Naive thymus-derived CD8-positive, alpha-beta T cell (primary cell): Measurements from ENCODE around the gene WWC2. TPM values are rescaled to one million over a fixed set of nuclear protein-coding genes. Genes with fewer than 3 reads are reported as not detected.
"Not testable (repeated sequence)": the region's sequence is repeated elsewhere in the genome, so short reads cannot be mapped to it uniquely, and the experiment has no call there.

ENCODE experiments used
- ATAC-seq, 2 donors: fragments of 150-1000 bp; cut with Tn5 transposase in 1 of 2; sonication (Bioruptor Pico), chemical (Tn5 transposase) in 1 of 2; 1 replicate in 1 of 2; 2 replicates in 1 of 2; pipeline ENCODE4 v1.10.0; 2021; ENCODE audit warnings: mild to moderate bottlenecking in 2 of 2, moderate library complexity in 2 of 2
- POLR2A ChIA-PET: fragments of 350-600 bp; sonication (Branson Sonifier 250); formaldehyde crosslinking; loops from one replicate; lab custom pipeline; 2021; ENCODE audit warnings: antibody characterized with exemption; lab: Charles Lee
- DNase-seq, 10 donors: peaks; one replicate each; pipeline versions ENCODE4 v3.0.0 to v3.0.0-alpha.2; 2020 to 2022
- H3K27ac Mint-ChIP-seq, 10 donors: one replicate each; pipeline ENCODE4 v1.8.0; 2020 to 2022; ENCODE audit warnings: mild to moderate bottlenecking in 10 of 10, mixed read lengths in 10 of 10, moderate library complexity in 4 of 10, inconsistent platforms in 1 of 10
- H3K27me3 Mint-ChIP-seq, 5 donors: one replicate each; pipeline ENCODE4 v1.8.0; 2021 to 2022; ENCODE audit warnings: mixed read lengths in 5 of 5
- H3K36me3 Mint-ChIP-seq, 3 donors: one replicate each; pipeline ENCODE4 v1.8.0; 2020 to 2022; ENCODE audit warnings: mixed read lengths in 3 of 3, mild to moderate bottlenecking in 2 of 3, inconsistent platforms in 1 of 3
- H3K4me1 Mint-ChIP-seq, 4 donors: one replicate each; pipeline ENCODE4 v1.8.0; 2021 to 2022; ENCODE audit warnings: mixed read lengths in 4 of 4
- H3K4me3 Mint-ChIP-seq, 10 donors: one replicate each; pipeline ENCODE4 v1.8.0; 2020 to 2022; ENCODE audit warnings: mild to moderate bottlenecking in 10 of 10, mixed read lengths in 10 of 10, moderate library complexity in 6 of 10, inconsistent platforms in 1 of 10
- H3K9me3 Mint-ChIP-seq, 9 donors: one replicate each; pipeline ENCODE4 v1.8.0; 2020 to 2022; ENCODE audit warnings: mixed read lengths in 9 of 9, mild to moderate bottlenecking in 3 of 9, inconsistent platforms in 1 of 9, moderate library complexity in 1 of 9
- polyA plus RNA-seq, 3 donors: library from polyadenylated mRNA; unstranded; fragments of 300-500 nt; fragmentation: Illumina TruSeq; gene quantifications; one replicate each; pipeline ENCODE4 v1.2.3, GENCODE V29; 2021
- total RNA-seq, 8 experiments: library from RNA in 2 of 8; stranded (reverse) in 2 of 8; gene quantifications; one replicate each; pipeline ENCODE4 v1.2.3 and lab custom pipeline; 2021 to 2026

WWC2 gene
- total and polyA plus RNA-seq, 5 experiments from 2014 or later = 0.59 to 8.0 (median 1.0) TPM

GRCh38 chr4:183106839-183107238 lies 7.8 kb downstream of the WWC2 start:
- Mint-ChIP-seq H3K9me3 (no peaks in the 10 kb centered on the region), H3K4me1 (peaks cover 0 to 3% (median 0%) of the 10 kb centered on the region in 4 donors), H3K4me3 (no peak overlapping the region), H3K27me3 (peaks cover 9 to 18% (median 15%) of the 10 kb centered on the region in 5 donors), H3K36me3 (no peaks in the 10 kb centered on the region), H3K27ac (no peak overlapping the region)
- POLR2A ChIA-PET = no interaction called here
- ATAC-seq (no peak), DNase-seq (no peak)

DNA sequence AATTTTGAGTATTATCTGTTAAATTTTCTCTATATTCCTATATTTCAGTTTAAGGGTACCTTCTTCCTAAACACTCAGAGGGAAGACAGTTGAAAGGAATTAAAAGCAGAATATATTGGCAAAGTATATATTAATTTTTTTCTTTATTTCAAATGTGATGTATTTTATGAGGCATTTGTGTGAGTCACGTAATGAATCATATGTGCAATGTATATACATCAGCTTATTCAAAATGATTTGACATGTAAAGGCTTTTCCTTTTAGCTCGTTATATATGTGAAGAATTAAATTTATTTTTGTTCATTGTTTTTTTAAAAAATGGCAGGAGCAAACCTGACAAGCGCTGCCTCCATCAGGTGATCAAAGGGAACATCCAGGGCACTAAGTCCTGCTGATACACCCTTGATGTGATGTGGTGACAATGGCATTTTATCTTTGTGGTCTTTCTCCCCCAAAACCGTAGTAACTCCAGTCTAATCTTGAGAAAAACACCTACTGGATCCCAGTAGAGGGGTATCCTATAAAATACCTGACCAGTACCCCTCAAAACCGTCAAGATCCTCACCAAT lies 8.9 kb downstream of the WWC2 start:
- Mint-ChIP-seq H3K4me1 (peaks cover 0 to 3% (median 0%) of the 10 kb centered on the region in 4 donors), H3K27me3 (peaks cover 3 to 15% (median 9%) of the 10 kb centered on the region in 5 donors), H3K36me3 (no peaks in the 10 kb centered on the region), H3K9me3 (no peaks in the 10 kb centered on the region), H3K27ac (no peak overlapping the region), H3K4me3 (no peak overlapping the region)
- DNase-seq (no peak), ATAC-seq (no peak)
- POLR2A ChIA-PET = no interaction called here

DNA sequence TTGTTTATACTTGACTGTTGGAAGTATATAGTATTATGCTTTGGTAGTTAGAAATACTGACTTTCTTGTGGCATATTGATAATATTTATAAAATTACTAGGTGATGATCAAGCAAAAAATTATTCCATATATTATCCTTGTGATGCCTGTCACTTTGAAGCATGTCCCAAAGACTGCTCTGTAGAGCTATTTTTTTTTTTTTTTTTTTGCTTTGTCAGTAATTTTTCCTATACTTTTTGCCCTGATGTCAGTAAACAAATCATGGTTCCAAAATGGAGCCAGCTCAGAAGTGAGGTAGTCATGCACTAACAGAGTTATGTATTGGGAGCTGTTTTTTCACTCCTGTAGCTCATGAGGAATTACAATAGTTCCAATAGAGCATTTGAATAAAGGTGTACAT lies 11.2 kb downstream of the WWC2 start:
- H3K27ac Mint-ChIP-seq = no peak overlapping the region
- POLR2A ChIA-PET = no interaction called here
- ATAC-seq (no peak), DNase-seq (no peak)
- peaks cover 0 to 5% (median 0%) of the 10 kb centered on the region in 4 donors for H3K4me1 Mint-ChIP-seq
- H3K9me3 Mint-ChIP-seq = no peaks in the 10 kb centered on the region
- peaks cover 2 to 15% (median 9%) of the 10 kb centered on the region in 5 donors for H3K27me3 Mint-ChIP-seq
- no peaks in the 10 kb centered on the region for H3K36me3 Mint-ChIP-seq
- H3K4me3 Mint-ChIP-seq = no peak overlapping the region

- ATAC-seq = no peak
- POLR2A ChIA-PET = no interaction called here
- H3K27ac Mint-ChIP-seq = no peak overlapping the region
- no peaks in the 10 kb centered on the region for H3K36me3 Mint-ChIP-seq
- H3K4me1 Mint-ChIP-seq = peaks cover 0 to 5% (median under 1%) of the 10 kb centered on the region in 4 donors
- H3K27me3 Mint-ChIP-seq = peaks cover 2 to 14% (median 7%) of the 10 kb centered on the region in 5 donors
- no peak for DNase-seq
- no peak overlapping the region for H3K4me3 Mint-ChIP-seq
- H3K9me3 Mint-ChIP-seq = no peaks in the 10 kb centered on the region
Observed at GRCh38 chr4:183111452-183111885, 12.4 kb downstream of the WWC2 start.

DNA sequence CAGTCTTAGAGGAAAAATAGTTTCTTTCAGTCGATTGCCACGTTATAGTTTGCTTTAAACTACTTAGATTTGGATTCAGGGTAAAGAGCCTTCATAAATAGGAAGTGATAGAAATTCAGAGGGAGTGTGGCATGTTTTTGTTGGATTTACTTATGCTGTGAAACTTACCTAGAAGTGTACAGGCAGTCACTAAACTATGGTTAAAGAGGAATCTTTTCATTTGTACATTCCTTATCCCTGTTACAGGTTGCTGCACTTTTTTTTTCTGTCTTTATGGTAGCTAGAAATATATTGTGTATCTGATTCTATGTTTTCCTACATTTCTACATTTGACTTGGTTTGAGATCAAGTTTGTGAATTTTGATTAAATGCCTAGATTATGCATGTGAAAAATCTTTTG lies 19.1 kb downstream of the WWC2 start:
- Mint-ChIP-seq H3K4me1 (peaks cover 0 to 3% (median under 1%) of the 10 kb centered on the region in 4 donors), H3K27ac (no peak overlapping the region), H3K36me3 (no peaks in the 10 kb centered on the region), H3K9me3 (no peaks in the 10 kb centered on the region), H3K27me3 (peaks cover 0 to 7% (median 2%) of the 10 kb centered on the region in 5 donors), H3K4me3 (no peak overlapping the region)
- no peak for ATAC-seq
- POLR2A ChIA-PET = no interaction called here
- no peak for DNase-seq

- no peak for ATAC-seq
- POLR2A ChIA-PET = no interaction called here
- H3K4me1 Mint-ChIP-seq = peaks cover 0 to 2% (median under 1%) of the 10 kb centered on the region in 4 donors
Observed at GRCh38 chr4:183118585-183118984, 19.5 kb downstream of the WWC2 start.

DNA sequence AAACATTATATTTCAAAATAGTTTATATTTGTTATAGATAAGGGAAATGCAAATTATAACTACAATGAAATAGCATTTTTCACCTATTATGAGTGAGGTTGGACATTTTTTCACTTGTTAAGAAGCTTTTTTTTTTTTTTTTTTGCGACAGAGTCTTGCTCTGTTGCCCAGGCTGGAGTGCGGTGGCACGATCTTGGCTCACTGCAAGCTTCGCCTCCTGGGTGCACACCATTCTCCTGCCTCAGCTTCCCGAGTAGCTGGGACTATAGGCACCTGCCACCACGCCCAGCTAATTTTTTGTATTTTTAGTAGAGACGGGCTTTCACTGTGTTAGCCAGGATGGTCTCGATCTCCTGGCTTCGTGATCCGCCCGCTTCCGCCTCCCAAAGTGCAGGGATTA lies 22.6 kb downstream of the WWC2 start:
- POLR2A ChIA-PET, H3K36me3 Mint-ChIP-seq, ATAC-seq, H3K27ac Mint-ChIP-seq, DNase-seq, H3K27me3 Mint-ChIP-seq, H3K9me3 Mint-ChIP-seq, H3K4me3 Mint-ChIP-seq, H3K4me1 Mint-ChIP-seq: not testable (repeated sequence)

More at GRCh38 chr4:183118585-183118984, 19.5 kb downstream of the WWC2 start:
- H3K9me3 Mint-ChIP-seq = no peaks in the 10 kb centered on the region
- peaks cover 0 to 6% (median 2%) of the 10 kb centered on the region in 5 donors for H3K27me3 Mint-ChIP-seq
- H3K27ac Mint-ChIP-seq = no peak overlapping the region
- no peaks in the 10 kb centered on the region for H3K36me3 Mint-ChIP-seq
- DNase-seq = no peak
- no peak overlapping the region for H3K4me3 Mint-ChIP-seq

GRCh38 chr4:183124228-183124627 lies 25.2 kb downstream of the WWC2 start:
- H3K4me1 Mint-ChIP-seq = peaks cover 0 to 5% (median 0%) of the 10 kb centered on the region in 4 donors
- ATAC-seq (no peak), DNase-seq (no peak)
- no peaks in the 10 kb centered on the region for H3K9me3 Mint-ChIP-seq
- POLR2A ChIA-PET = no interaction called here
- H3K27ac Mint-ChIP-seq = peak overlapping the region in 1 of 10 donors; percentile 39
- H3K4me3 Mint-ChIP-seq = no peak overlapping the region
- H3K36me3 Mint-ChIP-seq = no peaks in the 10 kb centered on the region
- peaks cover 0 to 7% (median 1%) of the 10 kb centered on the region in 5 donors for H3K27me3 Mint-ChIP-seq

- Mint-ChIP-seq H3K4me3 (no peak overlapping the region), H3K27ac (peak overlapping the region in 1 of 10 donors; percentile 39), H3K9me3 (no peaks in the 10 kb centered on the region), H3K27me3 (peaks cover 0 to 7% (median 1%) of the 10 kb centered on the region in 5 donors), H3K4me1 (peaks cover 0 to 5% (median 0%) of the 10 kb centered on the region in 4 donors), H3K36me3 (no peaks in the 10 kb centered on the region)
- DNase-seq (no peak), ATAC-seq (no peak)
- POLR2A ChIA-PET = no interaction called here
Observed at GRCh38 chr4:183124865-183125264, 25.8 kb downstream of the WWC2 start.

- DNase-seq = no peak
- Mint-ChIP-seq H3K27me3 (peaks cover 0 to 4% (median 0%) of the 10 kb centered on the region in 5 donors), H3K36me3 (no peaks in the 10 kb centered on the region), H3K4me3 (no peak overlapping the region), H3K27ac (no peak overlapping the region), H3K9me3 (no peaks in the 10 kb centered on the region), H3K4me1 (peaks cover 0 to 10% (median 0%) of the 10 kb centered on the region in 4 donors)
- POLR2A ChIA-PET = no interaction called here
- ATAC-seq = no peak
Observed at GRCh38 chr4:183129125-183129524, 30.1 kb downstream of the WWC2 start.

GRCh38 chr4:183129675-183130074 lies 30.6 kb downstream of the WWC2 start:
- POLR2A ChIA-PET = no interaction called here
- H3K9me3 Mint-ChIP-seq = no peaks in the 10 kb centered on the region
- peaks cover 0 to 10% (median 0%) of the 10 kb centered on the region in 4 donors for H3K4me1 Mint-ChIP-seq

DNA sequence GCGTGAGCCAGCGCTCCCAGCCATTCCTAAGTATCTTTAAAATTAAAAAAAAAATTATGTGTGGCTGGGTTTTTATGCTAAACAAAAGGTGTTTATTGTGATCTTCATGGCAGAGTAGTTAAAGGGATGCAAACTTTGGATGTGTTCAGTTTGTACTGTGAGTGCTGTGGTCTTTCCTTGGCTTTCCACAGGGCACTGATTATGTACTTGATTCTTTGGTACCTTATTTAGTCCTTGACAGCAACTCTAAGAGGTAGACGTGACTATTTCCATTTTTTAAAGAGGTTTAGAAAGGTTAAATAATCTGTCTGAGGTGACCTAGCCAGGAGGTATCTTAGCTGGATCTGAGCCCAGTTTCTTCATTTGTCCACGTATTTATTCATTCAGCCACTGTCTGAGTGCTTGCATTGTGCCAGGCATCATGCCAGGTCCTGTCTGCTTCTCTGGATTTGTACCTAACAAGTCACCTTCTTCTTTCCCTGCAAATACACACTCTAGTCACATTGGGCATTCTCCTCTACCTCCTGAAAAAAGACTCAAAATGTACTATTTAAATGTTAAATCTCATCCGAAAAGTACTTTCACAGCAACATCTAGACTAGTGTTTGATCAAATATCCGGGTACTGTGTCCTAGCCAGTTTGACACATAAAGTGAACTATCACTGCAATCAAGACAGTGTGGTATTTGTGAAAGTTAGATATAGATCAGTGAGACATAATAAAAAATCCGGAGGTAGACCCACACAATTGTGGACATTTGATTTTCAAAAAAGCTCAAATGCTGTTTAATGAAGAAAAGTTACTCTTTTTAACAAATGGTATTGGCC lies 31.5 kb downstream of the WWC2 start:
- Mint-ChIP-seq H3K9me3 (no peaks in the 10 kb centered on the region), H3K4me3 (no peak overlapping the region), H3K27me3 (peaks cover 0 to 1% (median 0%) of the 10 kb centered on the region in 5 donors), H3K4me1 (peaks cover 0 to 11% (median 0%) of the 10 kb centered on the region in 4 donors), H3K27ac (peak overlapping the region in 1 of 10 donors; percentile 84), H3K36me3 (no peaks in the 10 kb centered on the region)
- ATAC-seq = no peak
- POLR2A ChIA-PET = no interaction called here
- no peak for DNase-seq

More at GRCh38 chr4:183129675-183130074, 30.6 kb downstream of the WWC2 start:
- DNase-seq (no peak), ATAC-seq (no peak)
- H3K4me3 Mint-ChIP-seq = no peak overlapping the region
- H3K36me3 Mint-ChIP-seq = no peaks in the 10 kb centered on the region
- peak overlapping the region in 1 of 10 donors; percentile 84 for H3K27ac Mint-ChIP-seq
- H3K27me3 Mint-ChIP-seq = peaks cover 0 to 4% (median 0%) of the 10 kb centered on the region in 5 donors

- no peak overlapping the region for H3K4me3 Mint-ChIP-seq
- peaks cover 0 to 13% (median under 1%) of the 10 kb centered on the region in 4 donors for H3K4me1 Mint-ChIP-seq
- no peaks in the 10 kb centered on the region for H3K9me3 Mint-ChIP-seq
- peaks cover 0 to 3% (median 0%) of the 10 kb centered on the region in 5 donors for H3K27me3 Mint-ChIP-seq
- H3K27ac Mint-ChIP-seq = no peak overlapping the region
- H3K36me3 Mint-ChIP-seq = no peaks in the 10 kb centered on the region
- POLR2A ChIA-PET = no interaction called here
- DNase-seq (no peak), ATAC-seq (no peak)
Observed at GRCh38 chr4:183132081-183132480, 33.0 kb downstream of the WWC2 start.
